Measurements from ENCODE around the gene JAK3.
"Not testable (repeated sequence)": the region's sequence is repeated elsewhere in the genome, so short reads cannot be mapped to it uniquely, and the experiment has no call there.

Gene JAK3

DNA sequence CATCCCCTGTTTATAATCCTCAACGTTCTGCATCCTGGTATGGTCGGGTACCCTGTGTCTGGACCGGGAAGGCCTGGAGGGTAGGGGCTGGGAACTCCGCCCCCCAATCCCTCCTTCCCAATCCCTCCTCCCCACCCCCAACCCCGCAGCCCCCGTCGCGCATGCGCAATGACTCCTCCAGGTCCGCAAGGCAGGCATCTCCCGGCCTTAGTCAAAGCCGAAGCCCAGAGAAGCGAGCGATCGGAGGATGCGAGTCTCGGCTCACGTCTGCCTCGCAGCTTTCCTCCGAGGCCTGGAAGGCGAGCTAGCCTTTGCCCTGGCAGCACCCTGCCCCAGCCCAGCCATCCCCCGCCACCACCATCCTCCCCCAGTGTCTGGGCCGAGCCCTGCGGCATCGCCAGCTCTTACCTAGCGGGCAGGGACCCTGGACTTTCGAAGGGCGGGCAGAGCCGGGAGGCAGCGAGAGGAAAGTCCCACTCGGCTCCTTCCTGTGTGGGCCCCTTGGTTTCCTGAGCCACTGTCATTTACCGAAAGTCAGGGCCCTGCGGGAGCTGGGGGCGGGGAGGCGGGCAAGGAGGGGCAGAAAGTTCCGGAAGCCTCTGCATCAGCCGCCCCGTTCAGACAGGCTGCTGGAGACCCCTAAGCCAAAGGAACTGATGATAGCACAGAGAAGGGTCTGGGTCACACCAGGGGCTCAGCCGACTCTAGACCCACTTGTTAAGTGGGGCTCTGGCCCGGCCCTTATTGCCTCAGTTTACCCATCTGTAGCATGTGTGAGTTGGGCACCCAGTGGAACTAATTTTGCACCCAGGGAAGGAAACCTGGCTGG is at the start of gene JAK3:
TSS of gene JAK3 (minus strand) at position 445 of the 829 bp plus-strand sequence. CDS start 3,565 bp downstream, outside the sequence.
- DNase-seq, result peak; percentile 91

- DNase-seq, result no peak
Observed at GRCh38 chr19:17893766-17894165, 46.0 kb upstream of the JAK3 start.

DNA sequence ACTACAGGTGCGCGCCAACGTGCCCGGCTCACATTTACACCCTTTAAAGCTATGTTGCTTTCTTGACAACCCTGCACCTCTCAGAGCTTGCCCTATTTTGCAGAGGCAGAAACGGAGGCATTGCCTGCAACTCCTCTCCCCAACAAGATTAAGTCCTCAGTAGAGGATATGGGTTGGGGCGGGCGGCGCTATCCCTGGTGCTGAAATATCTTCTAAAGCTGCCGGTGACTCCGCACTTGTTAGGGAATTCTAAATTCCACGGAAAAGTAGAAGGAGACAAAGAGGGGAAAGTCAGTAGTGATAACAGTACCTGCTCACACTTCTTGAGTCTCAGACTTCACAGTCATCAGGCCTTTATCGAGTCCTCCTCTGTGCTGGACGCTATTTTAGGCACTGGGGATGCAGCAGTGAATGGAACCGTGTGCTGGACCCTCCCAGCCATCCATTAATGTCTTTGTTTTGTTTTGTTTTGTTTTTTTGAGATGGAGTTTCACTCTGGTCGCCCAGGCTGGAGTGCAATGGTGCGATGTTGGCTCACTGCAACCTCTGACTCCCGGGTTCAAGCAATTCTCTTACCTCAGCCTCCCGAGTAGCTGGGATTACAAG is 41.9 kb upstream of the JAK3 start:
- no peak for DNase-seq

DNA sequence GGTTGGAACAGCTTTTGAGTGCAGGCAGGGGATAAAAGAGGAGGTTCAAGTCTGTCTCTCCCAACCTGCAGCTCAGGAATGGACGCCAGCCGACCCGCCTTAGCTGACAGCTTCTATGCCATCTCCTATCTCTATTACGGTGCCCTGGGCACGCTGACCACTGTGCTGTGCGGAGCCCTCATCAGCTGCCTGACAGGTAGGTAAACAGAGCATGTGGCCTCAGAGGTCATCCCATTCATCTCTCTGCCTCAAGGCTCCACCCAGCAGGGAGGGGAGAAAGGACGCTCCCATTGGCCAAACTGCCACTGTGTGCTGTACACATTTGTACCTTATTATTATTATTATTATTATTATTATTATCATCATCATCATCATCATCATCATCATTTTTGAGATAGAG is 40.5 kb upstream of the JAK3 start:
- DNase-seq, result no peak

DNA sequence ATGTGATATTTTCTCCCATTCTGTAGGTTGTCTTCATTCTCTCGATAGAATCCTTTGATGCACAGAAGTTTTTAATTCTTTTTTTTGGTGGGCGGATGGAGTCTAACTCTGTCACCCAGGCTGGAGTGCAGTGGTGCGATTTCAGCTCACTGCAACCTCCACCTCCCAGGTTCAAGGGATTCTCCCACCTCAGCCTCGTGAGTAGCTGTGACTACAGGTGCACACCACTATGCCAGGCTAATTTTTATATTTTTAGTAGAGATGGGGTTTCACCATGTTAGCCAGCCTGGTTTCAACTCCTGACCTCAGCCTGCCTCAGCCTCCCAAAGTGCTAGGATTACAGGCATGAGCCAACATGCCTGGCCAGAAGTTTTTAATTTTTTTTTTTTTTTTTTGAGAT is 39.4 kb upstream of the JAK3 start:
- DNase-seq, result not testable (repeated sequence)

DNA sequence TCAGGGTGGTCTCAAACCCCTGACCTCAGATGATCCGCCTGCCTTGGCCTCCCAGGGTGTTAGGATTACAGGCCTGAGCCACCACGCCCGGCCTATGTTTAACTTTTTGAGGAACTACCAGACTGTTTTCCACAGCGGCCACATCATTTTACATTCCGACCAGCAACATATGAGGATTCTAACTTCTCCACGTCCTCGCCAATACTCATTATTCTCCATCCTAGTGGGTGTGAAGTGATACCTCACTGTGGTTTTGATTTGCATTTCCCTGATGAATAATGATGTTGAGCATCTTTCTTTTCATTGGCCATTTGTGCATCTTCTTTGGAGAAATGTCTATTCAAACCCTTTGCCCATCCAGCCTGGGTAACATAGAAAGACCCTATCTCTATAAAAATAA is 38.7 kb upstream of the JAK3 start:
- DNase-seq, result no peak

GRCh38 chr19:17883627-17884410 is 36.0 kb upstream of the JAK3 start:
- no peak for DNase-seq

GRCh38 chr19:17881701-17882100 is 33.9 kb upstream of the JAK3 start:
- DNase-seq, result no peak

GRCh38 chr19:17879466-17879865 is 31.7 kb upstream of the JAK3 start:
- no peak for DNase-seq

DNA sequence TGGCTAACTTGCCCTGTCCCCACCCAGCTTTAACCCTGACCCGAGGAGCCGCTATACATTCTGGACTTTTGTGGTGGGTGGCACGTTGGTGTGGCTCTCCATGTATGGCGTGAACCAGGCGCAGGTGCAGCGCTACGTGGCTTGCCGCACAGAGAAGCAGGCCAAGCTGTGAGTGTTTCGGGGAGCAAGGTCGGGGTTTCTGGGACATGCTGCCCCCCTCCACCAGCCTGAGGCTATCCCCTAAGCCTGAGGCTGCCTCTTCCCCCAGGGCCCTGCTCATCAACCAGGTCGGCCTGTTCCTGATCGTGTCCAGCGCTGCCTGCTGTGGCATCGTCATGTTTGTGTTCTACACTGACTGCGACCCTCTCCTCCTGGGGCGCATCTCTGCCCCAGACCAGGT is 29.9 kb upstream of the JAK3 start:
- DNase-seq, result no peak

GRCh38 chr19:17874758-17875135 is 27.0 kb upstream of the JAK3 start:
- DNase-seq, result no peak

DNA sequence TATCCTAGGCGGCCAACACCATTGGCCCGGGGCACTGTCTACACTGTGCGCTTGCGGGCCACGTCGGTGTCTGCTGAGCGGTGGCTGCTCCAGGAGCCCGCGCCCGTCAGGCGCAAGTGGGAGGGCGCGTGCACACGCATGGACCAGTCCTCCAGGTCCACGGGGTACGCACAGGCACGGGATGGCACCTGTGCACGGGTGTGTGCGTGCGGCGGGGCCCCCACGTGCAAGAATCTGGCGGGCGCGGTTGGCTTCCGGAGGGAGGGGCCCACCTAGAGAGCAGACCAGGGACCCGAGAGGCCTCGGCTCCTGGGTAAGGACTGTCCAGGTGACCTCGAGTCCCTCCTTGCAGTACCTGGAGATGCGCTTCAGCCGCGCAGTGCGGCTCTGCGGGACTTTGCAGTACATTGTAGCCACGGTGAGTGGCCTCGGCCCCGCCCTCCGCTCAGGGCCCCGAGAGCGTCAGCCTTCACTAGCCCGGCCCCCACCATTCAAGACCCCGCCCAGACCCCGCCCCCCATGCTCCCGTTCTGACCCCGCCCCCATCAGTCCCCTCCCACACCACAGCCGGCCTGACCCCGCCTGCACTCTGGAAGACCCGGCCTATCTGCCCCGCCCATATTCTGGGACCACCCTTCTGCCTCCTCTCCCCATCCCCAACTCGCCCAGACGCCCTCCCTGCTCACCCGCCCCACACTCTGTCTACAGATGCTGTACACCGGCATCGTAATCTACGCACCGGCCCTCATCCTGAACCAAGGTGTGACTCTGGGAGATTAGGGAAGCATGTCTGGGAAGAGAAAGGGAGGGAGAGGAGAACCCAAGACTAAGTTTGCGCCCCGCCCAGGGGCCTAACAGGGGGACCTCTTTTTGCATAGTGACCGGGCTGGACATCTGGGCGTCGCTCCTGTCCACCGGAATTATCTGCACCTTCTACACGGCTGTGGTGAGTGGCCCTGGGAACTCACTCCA is 26.3 kb upstream of the JAK3 start:
- peak; percentile 49 for DNase-seq

- DNase-seq, result no peak
Observed at GRCh38 chr19:17872251-17873001, 24.6 kb upstream of the JAK3 start.

GRCh38 chr19:17871878-17872250 is 24.1 kb upstream of the JAK3 start, which contains the start of gene SLC5A5:
TSS of gene SLC5A5 (plus strand) at chr19:17871945. CDS start at chr19:17872320, 375 bp downstream.
- no peak for DNase-seq

DNA sequence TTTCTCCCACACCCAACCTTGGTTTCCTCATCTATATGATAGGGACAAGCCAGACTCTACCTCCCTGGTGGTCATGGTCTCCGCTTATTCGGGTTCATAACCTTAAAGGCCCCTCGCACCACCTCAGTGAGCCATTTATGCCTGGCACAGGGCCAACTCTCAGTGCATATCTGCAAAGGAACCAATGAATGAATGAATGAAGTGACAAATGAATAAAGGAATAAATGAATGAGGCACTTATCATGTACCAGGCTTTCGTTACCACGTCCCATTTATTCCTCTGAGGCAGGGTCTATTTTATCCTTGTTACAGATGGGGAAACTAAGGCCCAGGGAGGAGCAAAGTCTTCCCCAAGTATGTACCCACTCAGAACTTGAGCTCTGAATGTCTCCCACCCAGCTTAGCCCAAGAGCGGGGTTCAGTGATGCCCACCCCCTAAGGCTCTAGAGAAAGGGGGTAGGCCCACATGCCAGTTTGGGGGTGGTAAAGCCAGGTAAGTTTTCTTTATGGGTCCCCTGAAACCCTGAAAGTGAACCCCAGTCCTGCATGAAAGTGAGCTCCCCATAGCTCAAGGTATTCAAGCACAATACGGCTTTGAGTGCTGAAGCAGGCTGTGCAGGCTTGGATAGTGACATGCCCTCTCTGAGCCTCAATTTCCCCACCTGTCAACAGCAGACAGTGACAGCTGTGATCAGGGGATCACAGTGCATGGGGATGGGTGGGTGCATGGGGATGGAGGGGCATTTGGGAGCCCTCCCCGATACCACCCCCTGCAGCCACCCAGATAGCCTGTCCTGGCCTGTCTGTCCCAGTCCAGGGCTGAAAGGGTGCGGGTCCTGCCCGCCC is 23.5 kb upstream of the JAK3 start:
- DNase-seq, result no peak

DNA sequence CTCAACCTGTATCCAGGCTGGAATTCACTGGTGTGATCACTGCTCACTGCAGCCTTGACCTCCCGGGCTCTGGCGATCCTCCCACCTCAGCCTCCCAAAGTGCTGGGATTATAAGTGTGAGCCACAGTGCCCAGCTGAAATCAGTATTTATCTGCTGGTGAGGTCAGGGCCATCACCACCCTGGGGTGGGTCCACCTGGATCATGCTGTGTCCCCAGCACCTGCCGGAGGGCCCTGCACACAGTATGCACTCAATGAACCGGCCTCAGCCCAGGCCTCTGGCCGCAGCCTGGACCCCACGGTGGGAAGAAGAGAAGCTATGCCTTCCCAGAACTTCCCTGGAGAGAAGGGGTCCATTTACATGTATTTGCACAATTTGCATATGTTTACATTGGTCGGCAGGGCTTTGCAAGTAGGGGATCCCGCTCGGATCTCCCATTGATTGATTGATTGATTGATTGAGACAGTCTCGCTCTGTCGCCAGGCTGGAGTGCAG is 21.4 kb upstream of the JAK3 start:
- DNase-seq, result no peak

GRCh38 chr19:17868669-17869068 is 20.9 kb upstream of the JAK3 start:
- no peak for DNase-seq

- no peak for DNase-seq
Observed at GRCh38 chr19:17866964-17867486, 19.2 kb upstream of the JAK3 start.

DNA sequence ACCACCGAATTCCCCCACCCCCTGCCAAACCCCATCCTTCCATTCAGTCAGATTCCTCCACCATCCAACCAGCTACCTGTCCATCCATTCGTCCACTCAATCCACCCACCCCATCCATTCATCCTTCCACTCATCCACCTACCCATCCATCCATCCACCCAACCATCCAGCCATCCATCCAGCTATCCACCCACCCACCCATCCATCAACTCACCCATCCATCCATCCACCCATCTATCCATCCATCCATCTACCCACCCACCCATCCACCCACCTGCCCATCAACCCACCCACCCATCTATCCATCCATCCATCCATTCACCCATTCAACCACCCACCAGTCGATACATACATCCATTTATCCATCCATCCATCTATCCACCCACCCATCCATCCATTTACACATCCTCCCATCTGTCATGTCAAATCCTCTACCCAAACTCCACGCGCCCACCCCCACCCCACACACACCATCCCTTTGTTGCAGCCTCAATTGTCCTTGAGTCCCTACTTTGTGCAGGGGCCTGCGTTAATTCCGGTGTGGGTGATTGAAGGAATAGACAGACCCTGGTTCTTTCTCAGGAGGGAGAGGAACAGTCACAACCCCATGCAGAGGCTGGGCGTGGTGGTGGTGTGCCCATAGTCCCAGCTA is 18.7 kb upstream of the JAK3 start:
- no peak for DNase-seq
